DND-41 (cell line): ENCODE results near the gene BORCS5.

ENCODE experiments used
- CTCF ChIP-seq: IDR thresholded peaks from 2 replicates; pipeline ENCODE4 v1.5.1; 2012; ENCODE audit warnings: borderline replicate concordance, low read length, moderate library complexity, mild to moderate bottlenecking; ENCODE audit not compliant: poor library complexity, severe bottlenecking; ENCODE audit errors: extremely low read depth
- EZH2 ChIP-seq: IDR thresholded peaks from 3 replicates; pipeline ENCODE4 v1.6.1; 2012; ENCODE audit warnings: borderline replicate concordance, low read depth, mild to moderate bottlenecking, moderate library complexity, low read length, inconsistent platforms; ENCODE audit not compliant: severe bottlenecking

- no peak for TF ChIP-seq CTCF
- TF ChIP-seq EZH2: no peak
Observed at GRCh38 chr12:12465522-12465921, 108.6 kb downstream of the BORCS5 start.
